DOHH2 (cell line): ENCODE results near the gene GCNT4.

Source experiments
- H3F3A ChIP-seq: fragments of 200-600 bp; sonication (generic), shearing (Covaris generic); 2 replicates; pipeline ENCODE4 v1.6.0; 2016; ENCODE audit warnings: antibody characterized with exemption, mild to moderate bottlenecking; ENCODE audit not compliant: control insufficient read depth, insufficient read depth
- H3K27ac ChIP-seq: fragments of 200-600 bp; sonication (generic); 2 replicates; pipeline ENCODE4 v1.5.1; 2014; ENCODE audit warnings: low read depth, mild to moderate bottlenecking, low read length, moderate library complexity
- H3K27me3 ChIP-seq: fragments of 200-600 bp; sonication (generic); 2 replicates; pipeline ENCODE4 v1.6.1; 2014; ENCODE audit warnings: mild to moderate bottlenecking, low read length, mixed read lengths; ENCODE audit not compliant: control insufficient read depth
- H3K36me3 ChIP-seq: fragments of 200-600 bp; sonication (generic); 2 replicates; pipeline ENCODE4 v1.6.1; 2014; ENCODE audit warnings: mild to moderate bottlenecking, low read length, moderate library complexity, mixed read lengths; ENCODE audit not compliant: control insufficient read depth
- H3K4me1 ChIP-seq: fragments of 200-600 bp; sonication (generic); 2 replicates; pipeline ENCODE4 v1.6.1; 2014; ENCODE audit warnings: mild to moderate bottlenecking, low read length, mixed read lengths; ENCODE audit not compliant: control insufficient read depth
- H3K4me2 ChIP-seq: fragments of 200-600 bp; sonication (generic); 2 replicates; pipeline ENCODE4 v1.6.0; 2014; ENCODE audit warnings: mild to moderate bottlenecking, low read length, moderate library complexity
- H3K4me3 ChIP-seq: fragments of 200-600 bp; sonication (generic); 2 replicates; pipeline ENCODE4 v1.5.1; 2014; ENCODE audit warnings: mild to moderate bottlenecking, low read length, mixed read lengths
- H3K79me2 ChIP-seq: fragments of 200-600 bp; sonication (generic); 2 replicates; pipeline ENCODE4 v1.6.1; 2014; ENCODE audit warnings: mild to moderate bottlenecking, low read length, mixed read lengths; ENCODE audit not compliant: control insufficient read depth
- H3K9me2 ChIP-seq: fragments of 200-600 bp; sonication (generic); replicated peaks from 2 replicates; pipeline ENCODE4 v1.6.1; 2014; ENCODE audit warnings: mild to moderate bottlenecking, low read length, mixed read lengths; ENCODE audit not compliant: control insufficient read depth
- H3K9me3 ChIP-seq: fragments of 200-600 bp; sonication (generic); 2 replicates; pipeline ENCODE4 v1.6.1; 2014; ENCODE audit warnings: antibody characterized with exemption, low read length, mixed read lengths; ENCODE audit not compliant: control insufficient read depth, insufficient read depth
- H4K20me1 ChIP-seq: fragments of 200-600 bp; sonication (generic); 2 replicates; pipeline ENCODE4 v1.6.0; 2014; ENCODE audit warnings: low read depth, mild to moderate bottlenecking, antibody characterized with exemption, low read length, moderate library complexity; ENCODE audit not compliant: control insufficient read depth, insufficient read depth
- EZH2phosphoT487 ChIP-seq: fragments of 200-600 bp; sonication (generic); IDR thresholded peaks from 2 replicates; pipeline ENCODE4 v1.6.1; 2017; ENCODE audit warnings: borderline replicate concordance, mild to moderate bottlenecking, antibody characterized with exemption, low read length, moderate library complexity, mixed read lengths
- TF ChIP-seq, protein P1 (sequence below): fragments of 200-600 bp; sonication (generic); IDR thresholded peaks from one replicate; pipeline ENCODE4 v1.5.1; 2014; ENCODE audit warnings: antibody characterized with exemption, mild to moderate bottlenecking, low read depth, low read length; ENCODE audit not compliant: poor library complexity, severe bottlenecking

Gene GCNT4

DNA sequence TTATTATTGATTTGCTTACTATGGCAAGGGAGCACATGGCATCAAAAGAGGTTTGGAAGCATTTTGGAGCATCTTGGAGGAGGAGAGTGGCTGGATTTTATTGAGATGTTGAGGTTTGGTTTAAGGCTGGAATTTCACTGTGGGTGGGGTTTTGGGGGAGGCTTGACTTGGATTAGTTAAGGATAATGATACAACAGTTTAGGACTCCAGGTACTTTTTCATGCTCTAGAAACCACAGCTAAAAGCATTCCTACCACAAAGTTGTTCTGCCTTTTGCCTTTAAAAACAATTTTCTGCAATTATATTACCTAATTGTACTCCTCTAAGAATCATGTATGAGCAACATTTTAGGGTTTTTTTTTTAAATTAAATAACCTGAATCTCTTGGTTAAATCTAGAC is 5.0 kb downstream of the GCNT4 start:
- TF ChIP-seq, protein P1, sequence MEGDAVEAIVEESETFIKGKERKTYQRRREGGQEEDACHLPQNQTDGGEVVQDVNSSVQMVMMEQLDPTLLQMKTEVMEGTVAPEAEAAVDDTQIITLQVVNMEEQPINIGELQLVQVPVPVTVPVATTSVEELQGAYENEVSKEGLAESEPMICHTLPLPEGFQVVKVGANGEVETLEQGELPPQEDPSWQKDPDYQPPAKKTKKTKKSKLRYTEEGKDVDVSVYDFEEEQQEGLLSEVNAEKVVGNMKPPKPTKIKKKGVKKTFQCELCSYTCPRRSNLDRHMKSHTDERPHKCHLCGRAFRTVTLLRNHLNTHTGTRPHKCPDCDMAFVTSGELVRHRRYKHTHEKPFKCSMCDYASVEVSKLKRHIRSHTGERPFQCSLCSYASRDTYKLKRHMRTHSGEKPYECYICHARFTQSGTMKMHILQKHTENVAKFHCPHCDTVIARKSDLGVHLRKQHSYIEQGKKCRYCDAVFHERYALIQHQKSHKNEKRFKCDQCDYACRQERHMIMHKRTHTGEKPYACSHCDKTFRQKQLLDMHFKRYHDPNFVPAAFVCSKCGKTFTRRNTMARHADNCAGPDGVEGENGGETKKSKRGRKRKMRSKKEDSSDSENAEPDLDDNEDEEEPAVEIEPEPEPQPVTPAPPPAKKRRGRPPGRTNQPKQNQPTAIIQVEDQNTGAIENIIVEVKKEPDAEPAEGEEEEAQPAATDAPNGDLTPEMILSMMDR = no peak
- TF ChIP-seq EZH2phosphoT487 = no peak

DNA sequence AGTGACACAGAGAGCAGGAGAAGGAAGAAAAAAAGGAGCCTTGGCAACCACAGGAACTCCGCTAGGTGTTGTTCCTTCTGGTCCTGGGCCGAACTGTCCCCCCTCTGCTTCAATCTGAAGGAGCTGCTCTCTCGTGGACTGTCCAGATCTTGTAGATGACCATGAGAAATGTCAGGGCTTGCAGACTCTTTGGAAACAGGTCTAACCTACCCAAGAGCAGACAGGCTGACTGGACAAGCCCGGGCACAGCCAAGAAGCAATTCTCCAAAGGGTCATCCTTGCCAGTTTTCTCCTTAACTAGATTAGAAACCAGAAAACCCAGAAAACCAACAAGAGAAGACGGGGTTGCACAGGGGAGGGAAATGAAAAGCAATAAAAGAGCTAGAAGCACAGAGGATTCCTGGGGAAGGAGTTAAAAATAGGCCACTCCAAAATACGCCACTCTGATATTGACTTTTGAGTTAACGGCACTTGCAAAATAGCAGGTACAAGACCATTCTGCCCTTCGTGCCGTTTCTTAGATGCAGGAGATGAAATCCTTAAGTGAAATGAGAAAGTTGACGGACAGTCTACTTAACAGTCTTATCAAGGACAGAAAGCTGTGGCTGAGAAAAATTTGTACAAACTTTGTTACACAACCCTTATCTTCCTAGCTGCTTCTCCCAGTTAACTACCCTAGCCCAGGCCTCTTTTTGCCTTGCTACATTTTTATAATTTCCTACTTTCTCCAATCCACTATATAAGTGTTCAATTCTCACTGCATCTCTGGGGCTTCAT is 5.8 kb downstream of the GCNT4 start:
- no peak overlapping the region for H3K4me3 ChIP-seq
- TF ChIP-seq, protein P1 = no peak
- no peak for TF ChIP-seq EZH2phosphoT487
- H3K9me3 ChIP-seq = no peaks in the 10 kb centered on the region
- H3K27me3 ChIP-seq = peaks cover 15% of the 10 kb centered on the region
- no peaks in the 10 kb centered on the region; the same call in 1 of the 2 replicates for H3K9me2 ChIP-seq
- no peaks in the 10 kb centered on the region for H3K36me3 ChIP-seq
- no peak overlapping the region for H3K27ac ChIP-seq
- no peaks in the 10 kb centered on the region for H3K79me2 ChIP-seq
- H3K4me1 ChIP-seq = no peaks in the 10 kb centered on the region
- no peaks in the 10 kb centered on the region for H4K20me1 ChIP-seq
- H3F3A ChIP-seq = no peaks in the 10 kb centered on the region
- no peak overlapping the region for H3K4me2 ChIP-seq

More for the DNA sequence above, 5.0 kb downstream of the GCNT4 start:
- Histone ChIP-seq H3K79me2 (no peaks in the 10 kb centered on the region), H3K36me3 (no peaks in the 10 kb centered on the region), H4K20me1 (no peaks in the 10 kb centered on the region), H3F3A (no peaks in the 10 kb centered on the region), H3K9me3 (no peaks in the 10 kb centered on the region), H3K9me2 (no peaks in the 10 kb centered on the region), H3K27ac (no peak overlapping the region), H3K4me1 (no peaks in the 10 kb centered on the region), H3K4me2 (no peak overlapping the region), H3K27me3 (peaks cover 16% of the 10 kb centered on the region; the same call in 1 of the 2 replicates), H3K4me3 (no peak overlapping the region)

DNA sequence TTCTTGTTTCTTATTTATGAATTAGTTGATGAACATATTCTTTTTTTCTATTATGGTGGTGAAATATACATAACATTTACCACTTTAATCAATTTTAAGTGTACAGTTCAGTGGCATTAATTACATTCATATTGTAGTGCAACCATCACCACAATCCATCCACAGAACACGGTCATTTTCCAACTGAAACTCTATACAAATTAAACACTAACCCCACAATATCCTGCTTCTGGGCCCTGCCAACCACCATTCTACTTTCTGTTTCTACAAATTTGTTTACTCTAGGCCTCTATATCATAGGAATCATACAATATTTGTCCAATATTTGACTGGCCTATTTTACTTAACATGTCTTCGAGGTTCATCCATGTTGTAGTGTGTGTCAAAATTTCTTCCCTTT is 7.3 kb downstream of the GCNT4 start:
- H3K9me2 ChIP-seq = no peaks in the 10 kb centered on the region; the same call in 1 of the 2 replicates
- H3K79me2 ChIP-seq = no peaks in the 10 kb centered on the region
- no peaks in the 10 kb centered on the region for H3K9me3 ChIP-seq
- peaks cover 8% of the 10 kb centered on the region for H3K27me3 ChIP-seq
- H3K4me1 ChIP-seq = no peaks in the 10 kb centered on the region
- no peak overlapping the region for H3K4me2 ChIP-seq
- no peaks in the 10 kb centered on the region for H4K20me1 ChIP-seq
- H3K27ac ChIP-seq = no peak overlapping the region
- TF ChIP-seq, protein P1 = no peak
- TF ChIP-seq EZH2phosphoT487 = no peak
- no peaks in the 10 kb centered on the region for H3F3A ChIP-seq
- no peak overlapping the region for H3K4me3 ChIP-seq
- H3K36me3 ChIP-seq = no peaks in the 10 kb centered on the region
